GM21423 (cell line): ENCODE results near the gene PLB1.

Experiments used
- ATAC-seq: cut with Tn5 transposase; IDR thresholded peaks from one replicate; pipeline ENCODE4 v1.9.1; 2021; ENCODE audit warnings: mild to moderate bottlenecking, moderate library complexity; ENCODE audit not compliant: unreplicated experiment

PLB1 gene

GRCh38 chr2:28639836-28640235, 144.0 kb downstream of the PLB1 start:
- ATAC-seq: no peak

- no peak for ATAC-seq
Measured at GRCh38 chr2:28640260-28640907, 144.5 kb downstream of the PLB1 start.

- ATAC-seq: no peak
Measured at GRCh38 chr2:28640908-28641300, 145.0 kb downstream of the PLB1 start.

GRCh38 chr2:28642796-28643195, 146.9 kb downstream of the PLB1 start:
- no peak for ATAC-seq

GRCh38 chr2:28643327-28643726, 147.5 kb downstream of the PLB1 start:
- ATAC-seq: no peak

GRCh38 chr2:28643911-28644334, 148.1 kb downstream of the PLB1 start:
- ATAC-seq: no peak

GRCh38 chr2:28644760-28645159, 148.9 kb downstream of the PLB1 start:
- ATAC-seq: no peak

- no peak for ATAC-seq
Measured at GRCh38 chr2:28645553-28645952, 149.7 kb downstream of the PLB1 start.

- no peak for ATAC-seq
Measured at GRCh38 chr2:28647682-28648081, 151.8 kb downstream of the PLB1 start.

GRCh38 chr2:28648147-28648546, 152.3 kb downstream of the PLB1 start:
- ATAC-seq: no peak

- no peak for ATAC-seq
Measured at GRCh38 chr2:28648671-28649395, 153.0 kb downstream of the PLB1 start.

- ATAC-seq: no peak
Measured at GRCh38 chr2:28649481-28650265, 153.8 kb downstream of the PLB1 start.

GRCh38 chr2:28650266-28650584, 154.4 kb downstream of the PLB1 start:
- no peak for ATAC-seq

GRCh38 chr2:28652217-28652616, 156.4 kb downstream of the PLB1 start:
- ATAC-seq: no peak

- ATAC-seq: no peak
Measured at GRCh38 chr2:28653892-28654662, 158.2 kb downstream of the PLB1 start.

- ATAC-seq: no peak
Measured at GRCh38 chr2:28654663-28655320, 158.9 kb downstream of the PLB1 start.

GRCh38 chr2:28656937-28657615, 161.2 kb downstream of the PLB1 start:
- ATAC-seq: no peak

- no peak for ATAC-seq
Measured at GRCh38 chr2:28658369-28658768, 162.5 kb downstream of the PLB1 start.

- no peak for ATAC-seq
Measured at GRCh38 chr2:28659127-28659526, 163.3 kb downstream of the PLB1 start.

- ATAC-seq: no peak
Measured at GRCh38 chr2:28661589-28662001, 165.7 kb downstream of the PLB1 start.
